Activated effector memory CD4-positive, alpha-beta T cell treated with anti-CD3 and anti-CD28 coated beads, Interleukin-2, amount 50 U/mL, for 16 hours (primary cell): Measurements from ENCODE around the gene WFS1.

ENCODE experiments used
- DNase-seq: peaks from one replicate; pipeline ENCODE4 v3.0.0-alpha.2; 2020

WFS1 gene

DNA sequence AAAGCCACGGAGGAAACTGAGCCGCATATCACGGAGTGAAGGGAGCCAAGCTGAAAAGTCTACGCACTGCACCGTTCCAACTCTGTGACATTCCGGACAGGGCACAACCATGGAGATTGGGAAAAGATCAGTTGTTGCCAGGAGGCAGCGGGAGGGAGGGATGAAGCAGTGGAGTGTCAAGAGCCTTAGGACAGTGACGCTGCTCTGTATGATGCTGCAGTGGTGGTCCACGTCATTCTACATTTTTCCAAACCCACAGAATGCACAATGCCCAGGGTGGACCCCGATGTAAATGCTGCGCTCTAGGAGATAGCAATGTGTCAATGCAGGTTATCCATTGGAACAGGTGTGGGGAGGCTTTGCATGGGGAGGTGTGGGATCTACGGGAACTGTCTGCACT, 7.5 kb upstream of the WFS1 start:
- no peak for DNase-seq

DNA sequence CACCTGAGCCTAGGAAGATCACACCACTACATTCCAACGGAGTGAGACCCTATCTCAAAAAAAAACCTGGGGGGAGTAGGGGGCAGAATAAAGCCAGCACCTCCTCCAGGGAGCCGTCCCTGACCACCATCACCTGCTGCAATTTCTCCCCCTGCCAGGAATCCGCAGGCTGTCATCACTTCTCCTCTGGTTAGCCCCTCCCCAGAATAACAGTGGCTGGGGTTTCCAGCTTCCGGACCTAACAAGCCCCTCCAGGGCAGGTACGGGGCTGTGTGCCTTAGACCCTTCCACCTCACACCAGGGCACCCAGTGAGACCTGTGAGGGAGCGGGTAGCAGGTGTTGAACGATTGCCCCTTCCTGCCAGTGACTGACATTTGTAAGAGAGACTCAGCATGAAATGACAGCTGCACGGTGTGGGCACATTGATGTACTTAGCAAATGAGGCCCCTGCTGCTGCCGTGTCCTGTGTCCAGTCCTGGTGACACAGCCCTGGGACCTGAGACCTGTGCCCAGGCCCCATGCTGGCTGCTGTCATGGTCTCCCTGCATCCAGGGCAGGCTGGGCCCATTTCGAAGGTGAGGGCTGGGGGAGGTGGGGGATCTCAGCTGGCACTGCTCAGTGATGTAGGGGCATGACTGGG, 6.7 kb upstream of the WFS1 start:
- DNase-seq, result no peak

DNA sequence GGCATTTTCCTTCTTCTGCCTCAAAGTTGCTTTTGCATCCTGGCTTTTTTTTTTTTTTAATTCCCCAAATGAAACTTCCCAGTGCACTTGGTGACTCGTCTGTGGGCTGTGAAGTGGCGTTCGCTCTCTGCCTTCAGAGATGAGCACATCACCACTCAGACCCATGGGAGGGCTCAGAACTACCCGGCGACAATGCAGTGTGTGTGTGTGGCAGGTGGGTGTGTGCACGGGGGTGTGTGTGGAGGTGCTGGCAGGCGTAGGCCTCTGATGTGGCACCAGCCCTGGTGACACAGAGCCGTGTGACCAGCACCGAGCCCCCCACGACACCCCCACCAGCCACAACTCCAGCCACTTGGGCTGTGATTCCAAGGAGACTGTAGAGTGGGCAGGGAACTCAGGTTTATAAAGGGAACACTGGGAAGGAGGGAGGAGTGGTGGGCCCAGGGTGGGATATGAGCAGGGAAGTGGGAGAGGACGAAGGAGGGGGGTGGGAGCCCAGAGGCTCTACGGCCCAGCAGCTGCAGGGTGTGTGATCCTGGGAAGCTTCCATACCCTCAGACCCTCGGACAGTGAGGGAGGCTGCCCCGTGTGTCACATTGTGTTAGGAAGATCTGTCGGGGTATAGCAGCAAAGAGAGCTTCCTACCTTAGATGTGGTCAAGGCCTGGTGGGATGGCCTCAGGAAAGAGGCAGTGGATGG, 6.0 kb upstream of the WFS1 start:
- no peak for DNase-seq

DNA sequence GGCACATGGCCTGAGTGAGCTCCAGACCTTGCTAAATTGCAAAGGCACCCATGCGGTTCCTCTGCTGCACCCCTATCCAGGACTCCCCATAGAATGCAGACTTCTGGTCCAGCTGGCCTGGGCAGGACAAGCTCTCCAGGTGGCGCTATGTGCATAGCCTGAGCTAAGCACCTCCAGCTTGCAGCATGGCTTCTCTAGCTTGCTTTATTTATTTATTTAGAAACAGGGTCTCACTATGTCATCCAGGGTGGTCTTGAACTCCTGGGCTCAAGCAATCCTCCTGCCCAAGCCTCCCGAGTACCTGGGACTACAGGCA, 5.5 kb upstream of the WFS1 start:
- no peak for DNase-seq

DNA sequence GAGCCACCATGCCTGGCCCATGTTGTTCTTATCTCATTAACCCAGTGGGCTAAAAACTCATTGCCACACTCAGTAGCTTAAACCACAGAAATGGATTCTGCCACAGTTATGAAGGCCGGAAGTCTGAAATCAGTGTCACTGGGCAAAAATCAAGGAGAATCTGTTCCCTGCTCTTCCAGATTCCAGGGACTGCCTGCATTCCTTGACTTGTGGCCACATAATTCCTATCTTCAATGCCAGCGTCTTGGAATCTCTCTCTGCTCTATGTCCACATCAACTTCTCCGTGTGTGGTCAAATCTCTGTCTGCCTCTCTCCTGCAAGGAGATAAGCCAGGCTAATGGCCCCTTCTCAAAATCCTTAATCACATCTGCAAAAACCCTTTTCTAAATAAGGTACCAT, 4.1 kb upstream of the WFS1 start:
- no peak for DNase-seq

DNA sequence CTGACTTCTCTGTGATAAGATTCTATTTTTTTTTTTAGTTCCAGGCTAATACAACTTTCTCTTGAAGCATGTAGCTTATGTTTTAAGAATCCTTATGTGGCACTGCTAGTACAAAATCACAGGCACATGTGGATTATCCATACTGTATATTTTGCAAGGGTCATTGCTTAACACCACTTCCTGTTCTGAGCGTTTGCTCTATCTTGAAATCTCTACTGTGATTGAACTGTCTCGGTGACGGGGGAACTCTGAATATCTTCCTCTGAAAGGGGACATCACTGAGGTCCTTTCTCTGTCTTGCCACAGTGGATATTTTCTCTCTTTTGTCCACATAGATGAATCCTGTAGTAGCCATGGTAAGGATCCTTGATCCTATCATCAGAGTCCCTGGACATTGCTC, 2.1 kb upstream of the WFS1 start:
- DNase-seq, result no peak

DNA sequence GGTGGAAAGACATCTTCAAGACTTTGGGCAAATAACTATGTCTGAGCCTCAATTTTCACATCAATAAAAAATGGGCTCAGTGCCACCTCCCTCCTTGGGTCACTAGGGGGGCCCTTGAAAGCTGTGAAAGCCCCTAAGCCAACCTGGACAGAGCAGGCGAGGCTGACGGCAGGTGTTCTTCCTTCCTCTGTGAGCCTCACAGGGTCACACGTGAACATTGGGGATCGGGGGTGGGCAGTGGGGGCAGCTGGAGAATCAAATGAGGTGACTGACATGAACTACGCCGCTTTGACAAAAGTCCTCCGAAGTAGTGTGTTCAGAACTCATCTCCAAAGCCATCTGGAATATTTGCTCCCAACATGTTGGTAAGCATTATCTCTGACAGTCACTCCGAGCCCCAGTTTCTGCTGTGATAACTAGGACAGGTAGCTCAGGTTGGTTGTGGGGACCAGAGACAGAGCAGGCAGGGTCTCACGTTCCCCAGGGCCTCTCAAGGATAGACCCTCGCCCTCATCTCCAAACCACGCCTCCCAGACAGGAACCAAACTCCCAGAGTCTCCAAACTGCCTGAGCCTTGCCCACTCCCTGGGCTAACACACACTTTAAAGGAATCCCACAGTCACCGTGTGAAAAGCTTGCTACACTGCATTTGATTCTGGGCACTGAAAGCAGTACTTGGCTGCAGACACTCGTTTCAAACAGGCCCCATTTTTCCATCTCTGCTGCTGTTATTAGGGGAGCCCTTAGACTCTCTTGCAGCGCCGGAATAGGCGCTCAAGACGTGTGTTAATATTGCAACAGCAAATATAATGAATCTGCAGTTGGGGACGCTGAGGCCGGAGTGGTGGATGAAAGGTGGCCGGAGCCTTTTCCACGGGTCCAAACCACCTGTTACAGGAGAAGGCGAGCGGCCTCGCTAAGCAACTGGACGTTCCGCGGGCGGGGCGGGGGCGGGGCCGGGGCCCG, 717 bp upstream of the WFS1 start:
- DNase-seq, result no peak

DNA sequence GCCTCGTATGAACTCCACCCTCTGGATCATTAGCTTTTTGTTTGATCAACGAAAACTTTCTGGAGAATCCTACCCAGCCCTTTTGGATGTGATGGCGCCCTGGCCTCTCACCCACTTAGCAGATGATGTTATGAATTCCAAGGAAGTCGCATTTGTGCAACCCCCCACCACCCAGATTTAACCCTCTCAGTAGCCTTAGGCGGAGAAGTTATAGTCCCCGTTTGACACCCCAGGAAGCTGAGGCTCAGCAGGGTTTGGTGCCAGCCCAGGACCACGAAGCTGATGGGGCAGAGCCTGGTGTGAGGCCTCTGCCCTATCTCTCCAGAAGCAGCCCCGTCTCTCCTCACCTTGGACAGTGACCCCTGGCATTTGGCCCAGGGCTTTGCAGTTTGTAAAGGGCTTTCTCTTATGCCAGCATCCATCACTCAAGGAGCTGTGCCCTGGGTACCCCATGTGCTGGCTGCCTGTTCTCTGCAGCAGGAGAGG, 1.0 kb downstream of the WFS1 start:
- DNase-seq, result no peak

DNA sequence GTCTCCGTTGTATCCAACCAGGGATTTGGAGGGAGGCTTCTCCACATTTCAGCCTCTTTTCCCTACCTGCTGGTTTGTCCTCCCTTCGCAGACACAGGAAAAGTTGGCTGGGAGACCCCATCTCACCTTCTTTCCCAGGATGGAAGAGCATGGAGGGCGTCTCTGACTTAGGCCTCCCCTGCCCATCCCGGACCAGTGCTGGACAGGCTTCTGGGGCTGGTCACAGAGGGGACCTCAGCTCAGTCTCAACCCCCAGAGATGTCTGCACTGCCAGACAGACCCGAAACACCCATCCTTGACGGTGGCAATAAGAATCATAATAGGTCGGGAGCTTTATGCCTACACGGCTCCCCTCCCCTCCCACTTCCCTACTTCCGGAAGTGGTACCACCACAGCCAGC, 1.6 kb downstream of the WFS1 start:
- DNase-seq, result no peak

DNA sequence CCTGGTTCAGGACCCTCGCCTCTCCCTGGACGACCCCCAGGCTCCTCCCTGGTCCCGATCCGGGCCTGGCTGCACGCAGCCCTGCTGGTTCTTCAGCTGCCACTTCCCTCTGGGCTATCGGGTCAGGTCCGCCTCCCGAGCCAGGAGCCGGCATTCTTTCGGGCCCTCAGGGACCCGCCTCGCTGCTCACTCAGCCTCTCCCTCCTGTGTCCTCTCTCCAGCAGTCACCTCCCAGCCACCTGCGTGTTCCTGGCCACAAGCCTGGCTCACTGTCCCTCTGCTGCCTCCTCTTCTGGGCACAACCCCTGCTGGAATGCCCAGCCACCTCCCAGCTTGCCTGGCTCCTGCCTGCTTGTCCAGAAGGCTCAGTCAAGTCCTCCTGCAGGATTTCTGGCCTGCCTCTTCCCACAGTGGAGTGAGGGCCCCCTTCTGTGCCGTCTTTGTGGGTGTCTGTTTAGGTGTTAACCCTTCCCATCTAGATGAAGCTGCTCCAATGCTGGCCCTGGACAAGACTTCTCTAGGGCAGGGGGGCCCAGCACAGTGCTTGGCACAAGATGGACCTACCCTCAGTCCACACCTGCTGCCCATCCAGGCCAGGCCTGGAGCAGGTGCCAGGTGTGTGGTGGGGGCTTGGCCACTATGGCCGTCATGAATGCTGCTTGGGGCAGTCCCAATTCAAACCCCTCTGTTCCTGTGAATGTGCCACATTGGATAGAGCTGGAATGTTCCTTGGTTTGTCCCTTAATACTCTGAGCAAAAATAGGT, 2.2 kb downstream of the WFS1 start:
- no peak for DNase-seq

DNA sequence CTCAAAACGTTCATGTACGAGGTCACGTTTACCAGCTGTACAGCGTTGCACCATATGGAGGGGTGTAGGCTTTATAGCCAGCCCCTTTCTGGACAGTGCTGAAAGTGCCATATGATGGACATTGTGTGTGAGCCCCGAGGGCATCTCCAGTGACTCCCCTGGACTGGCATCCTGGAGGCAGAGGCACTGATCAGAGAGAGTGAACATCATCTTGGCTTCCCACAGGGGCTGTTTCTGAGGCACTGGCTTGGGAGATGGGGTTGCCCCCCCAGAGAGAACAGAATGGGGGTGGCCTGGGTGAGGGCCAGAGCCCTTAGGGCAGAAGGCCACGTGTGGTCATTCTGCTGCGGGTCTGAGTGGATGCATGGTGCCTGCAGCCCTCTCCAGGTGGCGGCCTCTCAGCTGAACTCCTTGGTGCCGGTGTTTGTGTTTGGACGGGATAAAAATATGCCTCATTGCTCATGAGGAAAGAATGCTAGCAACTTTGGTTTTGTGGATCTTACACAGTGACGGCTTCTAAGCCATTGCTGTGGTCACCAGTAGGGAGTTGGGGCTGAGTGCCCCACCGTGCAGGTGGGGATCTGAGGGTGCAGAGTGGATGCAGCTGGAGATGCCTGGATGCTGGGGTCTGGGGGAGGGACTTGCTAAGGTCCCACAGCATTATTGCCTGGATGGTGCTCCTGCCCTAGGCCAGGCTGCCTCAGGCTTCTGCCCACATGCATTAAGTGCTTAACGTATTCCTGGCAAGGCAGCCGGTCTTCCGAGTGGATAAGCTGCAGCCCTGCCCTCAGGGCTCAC, 3.4 kb downstream of the WFS1 start:
- no peak for DNase-seq

DNA sequence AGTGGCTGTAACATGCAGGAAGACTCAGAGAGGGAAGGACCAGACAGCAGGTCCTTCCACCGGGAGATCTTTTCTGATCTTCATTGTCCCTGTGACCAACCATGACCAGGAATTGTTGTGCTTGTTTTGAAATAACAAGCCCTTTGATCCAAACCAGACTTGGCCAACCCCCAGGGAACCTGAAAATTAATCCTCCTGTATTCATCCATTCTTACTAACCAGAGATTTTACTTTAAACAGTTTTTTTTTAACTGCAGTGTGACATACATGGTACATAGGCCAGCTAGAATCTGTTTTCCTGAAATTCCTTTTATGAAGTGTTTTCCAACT, 4.0 kb downstream of the WFS1 start:
- DNase-seq, result no peak

DNA sequence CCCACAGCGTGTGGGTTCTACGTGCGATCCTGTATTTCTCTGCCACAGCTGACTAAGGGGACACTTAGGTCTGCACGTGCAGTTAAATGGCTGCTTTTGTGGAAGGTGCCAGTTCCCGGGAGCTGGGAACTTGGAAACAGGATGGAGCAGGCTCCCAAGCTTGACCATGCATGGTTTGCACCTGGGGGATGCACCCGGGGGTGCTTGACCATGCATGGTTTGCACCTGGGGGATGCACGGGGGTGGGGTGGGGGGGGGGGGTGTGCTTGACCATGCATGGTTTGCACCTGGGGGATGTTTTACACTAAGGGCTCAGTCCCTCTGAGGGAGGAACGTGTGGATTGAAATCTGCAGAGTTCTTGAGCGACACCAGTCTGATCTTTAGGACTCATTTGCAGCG, 5.7 kb downstream of the WFS1 start:
- no peak for DNase-seq

DNA sequence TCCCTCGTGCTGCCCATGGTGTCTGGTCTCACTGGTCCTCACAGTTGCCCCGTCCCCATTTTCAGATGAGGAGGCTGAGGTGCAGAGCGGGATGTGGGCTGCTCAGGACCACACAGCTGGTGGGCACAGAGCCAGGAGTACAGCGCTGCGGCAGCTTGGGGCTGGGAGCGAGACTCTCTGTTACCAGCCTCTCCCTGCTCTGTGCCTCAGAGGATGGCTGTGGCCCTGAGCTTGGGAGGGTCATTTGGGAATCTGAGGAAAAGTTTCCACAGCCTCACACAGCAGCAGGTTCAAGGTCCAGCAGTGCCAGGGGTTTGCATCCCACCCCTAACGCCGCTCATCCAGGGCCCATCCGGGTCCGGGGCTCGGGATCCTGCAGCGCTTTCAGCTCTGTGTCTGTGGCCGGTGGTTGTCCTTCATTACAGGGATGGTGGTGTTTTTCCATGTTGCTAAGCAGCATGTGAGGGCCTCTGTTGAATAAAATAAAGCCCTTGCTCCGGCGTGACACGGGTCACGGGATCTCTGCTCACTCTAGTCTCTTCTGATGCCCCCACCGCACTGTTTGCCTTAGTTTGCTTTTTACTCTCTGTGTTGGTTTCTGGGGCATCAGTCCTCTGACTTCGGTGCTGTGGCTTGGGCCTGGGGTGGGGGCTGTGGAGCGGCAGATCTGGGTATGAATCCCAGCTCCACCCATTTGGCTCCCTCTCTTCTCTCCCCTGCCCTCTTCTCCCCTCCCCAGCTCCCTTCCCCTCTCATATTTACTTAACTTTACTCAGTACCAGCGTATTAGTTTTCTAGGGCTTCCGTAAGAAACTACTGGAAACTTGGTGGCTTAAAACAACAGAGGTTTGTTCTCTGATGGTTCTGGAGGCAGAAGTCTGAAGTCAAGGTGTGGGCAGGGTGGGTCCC, 6.5 kb downstream of the WFS1 start:
- DNase-seq, result no peak

DNA sequence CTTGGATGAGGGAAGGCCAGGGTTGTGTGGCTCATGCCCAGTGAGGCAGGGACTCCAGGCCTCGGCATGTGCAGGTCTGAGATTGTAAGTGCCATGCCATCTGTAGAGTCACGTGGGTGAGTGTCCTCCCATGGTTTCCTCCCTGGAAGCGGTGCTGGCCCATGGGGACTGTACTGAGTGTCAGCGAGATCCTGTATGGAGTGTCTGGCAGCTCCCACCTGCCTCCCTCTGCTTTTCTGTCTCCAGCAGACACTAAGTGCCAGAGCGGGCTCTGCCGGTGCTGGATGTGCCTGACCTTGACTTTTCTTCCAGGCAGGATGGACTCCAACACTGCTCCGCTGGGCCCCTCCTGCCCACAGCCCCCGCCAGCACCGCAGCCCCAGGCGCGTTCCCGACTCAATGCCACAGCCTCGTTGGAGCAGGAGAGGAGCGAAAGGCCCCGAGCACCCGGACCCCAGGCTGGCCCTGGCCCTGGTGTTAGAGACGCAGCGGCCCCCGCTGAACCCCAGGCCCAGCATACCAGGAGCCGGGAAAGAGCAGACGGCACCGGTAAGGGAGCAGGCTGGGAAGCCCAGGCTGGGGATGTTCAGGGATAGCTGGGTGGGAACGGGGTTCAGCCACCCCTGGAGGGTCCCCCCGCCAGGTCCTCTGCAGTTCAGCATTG, 7.6 kb downstream of the WFS1 start:
- no peak for DNase-seq

DNA sequence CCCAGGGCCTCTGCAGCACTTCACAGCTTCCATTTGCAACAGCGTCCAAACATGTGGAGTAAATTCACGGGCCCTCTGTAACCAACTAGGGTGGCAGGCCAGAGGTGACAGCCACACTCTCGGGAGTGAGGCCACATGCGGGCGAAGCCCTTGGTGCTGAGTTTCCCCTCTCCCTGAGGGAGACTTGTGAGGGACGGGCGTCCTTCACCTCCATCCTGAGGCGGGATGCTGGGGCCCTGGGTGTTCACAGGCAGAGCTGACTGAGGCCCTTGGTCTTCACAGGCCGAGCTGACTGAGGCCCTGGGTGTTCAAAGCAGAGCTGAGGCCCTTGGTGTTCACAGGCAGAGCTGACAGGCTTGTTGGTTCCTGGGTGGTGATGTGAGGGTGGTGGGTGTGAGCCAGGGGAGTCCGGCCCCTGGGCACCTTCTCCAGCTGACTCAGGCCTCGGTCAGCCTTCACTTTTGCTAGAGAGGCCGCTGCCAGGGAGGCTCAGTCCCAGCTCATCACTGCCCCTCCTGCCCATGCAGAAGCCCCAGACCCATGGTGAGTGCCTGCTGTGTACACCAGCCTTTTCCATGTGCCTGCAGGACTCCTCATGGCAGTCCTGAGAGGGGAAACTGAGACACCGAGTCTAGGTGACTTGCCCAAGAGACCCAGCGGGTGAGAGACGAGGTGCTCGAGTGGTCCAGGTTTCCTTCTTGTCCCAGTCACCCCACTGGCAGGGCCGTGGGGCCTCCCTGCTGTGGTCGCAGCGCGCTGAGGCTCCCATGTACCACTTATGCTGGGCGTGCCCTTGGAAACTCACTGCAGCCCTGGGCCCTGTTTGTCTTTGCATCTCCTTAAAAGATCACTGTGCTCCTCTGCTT, 8.5 kb downstream of the WFS1 start:
- DNase-seq, result no peak

DNA sequence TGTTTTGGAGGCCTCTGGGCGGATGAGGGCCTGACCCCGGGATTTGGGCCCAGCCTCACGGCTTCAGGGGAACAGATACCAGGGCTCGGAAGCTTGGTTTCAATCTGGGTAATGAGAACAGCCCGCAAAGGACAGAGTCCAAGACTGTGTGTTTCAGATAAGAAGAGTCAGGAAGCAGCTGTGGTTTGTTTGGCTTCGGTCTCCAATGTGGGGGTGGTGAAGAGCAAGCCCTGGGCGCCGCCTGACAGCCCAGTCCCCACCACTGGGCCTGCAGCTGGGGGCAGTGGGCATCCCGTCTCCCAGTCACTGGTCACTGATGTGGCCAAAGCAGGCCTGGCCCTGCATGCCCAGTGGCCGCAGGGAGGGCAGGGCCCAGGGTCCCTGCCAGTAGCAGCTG, 9.1 kb downstream of the WFS1 start:
- no peak for DNase-seq

DNA sequence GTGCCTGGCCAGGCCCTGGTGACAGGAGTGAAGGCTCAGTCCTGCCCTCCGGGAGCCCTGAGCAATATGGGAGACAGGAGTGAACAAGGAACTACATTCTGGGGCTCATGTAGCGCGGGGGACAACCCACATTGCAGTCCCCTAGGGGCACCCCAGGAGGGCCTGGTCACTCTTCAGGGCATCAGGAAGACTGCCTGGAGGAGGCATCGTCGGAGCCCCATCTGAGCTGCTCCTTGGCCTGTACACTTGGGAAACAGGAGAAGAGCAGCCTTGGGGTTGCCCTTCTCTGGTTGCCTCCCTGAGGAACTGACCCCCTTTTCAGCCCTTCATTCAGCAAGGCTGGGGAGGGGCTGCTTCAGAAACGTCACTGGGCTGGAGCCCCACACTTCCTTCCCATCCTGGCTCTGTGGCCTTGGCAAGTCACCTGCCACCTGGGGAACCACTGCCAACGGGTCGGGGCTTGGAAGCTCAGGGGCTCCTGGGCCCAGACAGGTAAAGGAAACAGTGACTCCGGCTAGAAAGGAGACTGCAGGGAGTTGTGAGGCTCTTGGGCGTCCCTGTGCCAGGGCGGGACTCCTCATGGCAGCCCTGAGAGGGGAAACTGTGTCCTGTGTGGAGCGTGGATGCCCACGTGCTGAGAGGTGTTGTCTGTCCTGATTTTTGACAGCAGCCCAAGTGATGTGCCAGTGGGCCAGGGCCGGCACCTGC, 10.1 kb downstream of the WFS1 start:
- no peak for DNase-seq

DNA sequence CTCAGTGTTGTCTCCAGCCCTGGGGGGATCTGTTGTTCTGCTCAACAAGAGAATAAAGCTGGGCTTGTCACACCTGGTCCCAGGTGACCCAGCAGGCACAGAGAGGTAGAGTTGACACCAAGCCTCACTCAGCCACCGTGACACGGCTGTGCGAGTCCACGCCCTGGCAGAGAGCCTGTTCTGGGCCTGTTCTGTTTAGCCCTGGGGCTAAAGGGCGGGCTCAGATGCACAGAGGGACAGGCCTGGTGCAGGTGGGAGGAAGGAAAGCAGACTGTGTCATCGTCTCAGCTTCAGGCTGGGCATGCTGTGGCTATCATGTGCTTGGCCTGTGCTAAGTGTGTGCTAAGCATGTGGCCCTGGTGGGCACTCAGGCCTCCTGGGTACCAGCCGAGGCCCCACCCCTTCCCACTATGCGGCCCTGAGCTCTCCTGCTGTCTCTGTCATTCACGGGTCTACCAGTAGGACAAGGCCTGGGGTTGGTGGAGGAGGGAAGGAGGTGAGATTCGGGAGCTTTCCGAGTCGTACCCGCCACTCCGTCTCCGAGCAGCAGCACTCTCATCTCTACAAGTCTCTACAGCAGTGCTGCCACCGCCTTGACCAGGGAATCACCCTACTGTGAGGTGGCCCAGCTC, 10.8 kb downstream of the WFS1 start:
- DNase-seq, result no peak
